GM18517 (cell line): ENCODE measurements around the gene MALSU1.

Experiments used
- ATAC-seq: cut with Tn5 transposase; IDR thresholded peaks from one replicate; pipeline ENCODE4 v1.9.1; 2021; ENCODE audit warnings: mild to moderate bottlenecking, moderate library complexity; ENCODE audit not compliant: unreplicated experiment

Gene MALSU1

DNA sequence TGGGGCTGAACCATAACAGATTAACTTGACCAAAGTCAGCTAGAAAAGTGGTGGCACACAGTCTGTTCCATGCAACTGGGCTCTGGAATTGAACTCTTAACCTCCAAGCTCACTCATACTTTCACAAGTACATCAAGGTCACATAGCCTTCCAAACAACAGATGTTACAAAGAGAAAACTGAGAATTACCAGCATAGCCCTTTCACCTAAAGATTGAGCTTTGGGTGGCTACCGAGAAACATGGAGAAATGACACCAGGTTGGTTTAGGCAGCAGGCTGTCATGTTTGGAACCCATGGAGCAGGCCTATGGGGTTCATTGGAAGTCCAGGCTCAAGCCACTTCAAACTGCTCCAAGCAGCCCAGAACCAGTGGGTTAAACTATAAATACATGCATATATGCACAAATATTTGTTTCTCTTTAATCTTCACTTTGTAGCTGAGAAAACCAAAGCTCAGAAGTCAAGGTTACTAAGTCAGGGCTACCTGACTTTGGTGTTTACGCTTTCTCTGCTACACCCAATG lies 59.1 kb downstream of the MALSU1 start:
- ATAC-seq = no peak
